ENCODE data around the gene FGF9.

GRCh38 chr13:21694831-21695230, 24.0 kb downstream of the FGF9 start:
- TF ChIP-seq EP300 (IDR thresholded peaks at IDR 0.05; ENCODE audit: borderline replicate concordance), result no peak
- TF ChIP-seq TAF1 (IDR thresholded peaks at IDR 0.05; ENCODE audit: low read depth), result no peak
- TF ChIP-seq CREB1 (IDR thresholded peaks at IDR 0.05; ENCODE audit: low read depth), result no peak
- no peak for TF ChIP-seq CEBPB (IDR thresholded peaks at IDR 0.05)
- TF ChIP-seq USF1 (IDR thresholded peaks at IDR 0.05), result no peak
- no peak for TF ChIP-seq ZBTB7A (IDR thresholded peaks at IDR 0.05; ENCODE audit: low read depth)
- TF ChIP-seq TCF12 (IDR thresholded peaks at IDR 0.05; ENCODE audit: low read depth), result no peak
- TF ChIP-seq MAX (IDR thresholded peaks at IDR 0.05), result no peak
- no peak for TF ChIP-seq REST (IDR thresholded peaks at IDR 0.05; ENCODE audit: low read depth)
- TF ChIP-seq RAD21 (IDR thresholded peaks at IDR 0.05; ENCODE audit: low read depth), result no peak
- TF ChIP-seq YY1 (IDR thresholded peaks at IDR 0.05; ENCODE audit: low read depth), result no peak
- TF ChIP-seq NFIC (IDR thresholded peaks at IDR 0.05), result no peak
